GM18511 (cell line): ENCODE data around the gene CLDN19.
"Not testable (repeated sequence)": the region's sequence is repeated elsewhere in the genome, so short reads cannot be mapped to it uniquely, and the experiment has no call there.

Source experiments
- ATAC-seq: cut with Tn5 transposase; IDR thresholded peaks from one replicate; pipeline ENCODE4 v1.9.1; 2021; ENCODE audit warnings: mild to moderate bottlenecking, moderate library complexity; ENCODE audit not compliant: unreplicated experiment

CLDN19 gene

GRCh38 chr1:42713293-42713692 lies 26.7 kb downstream of the CLDN19 start:
- ATAC-seq, result no peak

- not testable (repeated sequence) for ATAC-seq
Observed at GRCh38 chr1:42712808-42713207, 27.2 kb downstream of the CLDN19 start.

DNA sequence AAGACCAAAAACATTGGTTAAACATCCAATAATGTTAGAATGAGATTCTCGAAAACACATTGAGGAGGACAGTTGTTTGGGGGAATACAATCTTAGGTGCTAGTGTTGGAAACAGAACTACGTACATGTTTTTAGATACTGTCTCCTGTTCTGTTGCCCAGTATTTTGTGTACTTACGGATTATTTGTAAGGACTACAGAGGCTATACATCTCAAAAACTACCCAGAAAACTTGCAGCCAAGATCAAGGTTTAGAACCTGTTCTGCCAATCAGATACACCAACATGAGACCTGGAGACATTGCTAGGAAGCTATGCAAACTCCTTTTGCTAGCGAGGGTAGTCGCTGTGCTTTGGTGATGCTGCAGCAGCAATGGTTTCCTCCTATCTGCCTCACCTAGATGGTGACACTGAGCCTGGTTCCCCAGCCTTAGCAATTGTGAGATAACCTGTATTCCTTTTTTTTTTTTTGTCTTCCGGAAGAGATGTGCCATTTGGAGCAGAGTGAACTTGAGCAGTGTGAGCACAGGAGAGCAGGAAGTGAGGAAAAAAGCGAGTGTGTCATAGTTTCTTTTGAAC lies 36.1 kb downstream of the CLDN19 start:
- ATAC-seq, result no peak

DNA sequence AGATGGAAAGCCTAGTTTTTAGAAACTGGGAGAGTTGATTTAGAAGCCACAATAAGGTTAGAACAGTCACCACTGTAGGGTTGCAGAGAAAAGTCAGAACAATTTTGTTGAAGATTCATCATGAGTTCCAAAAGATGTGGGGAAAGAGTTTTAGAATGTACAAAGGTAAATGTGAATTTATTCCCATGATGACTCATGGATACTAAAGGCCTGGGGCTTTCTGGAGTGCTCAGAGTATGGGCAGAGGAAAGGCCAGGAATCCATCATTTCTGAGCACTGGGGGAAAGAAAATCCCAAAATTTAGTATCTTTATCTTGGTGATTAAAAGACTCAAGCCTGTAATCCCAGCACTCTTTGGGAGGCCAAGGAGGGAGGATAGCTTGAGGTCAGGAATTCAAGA lies 40.0 kb downstream of the CLDN19 start:
- no peak for ATAC-seq

GRCh38 chr1:42698081-42698813 lies 41.8 kb downstream of the CLDN19 start:
- ATAC-seq, result no peak

- ATAC-seq, result no peak
Observed at GRCh38 chr1:42692911-42693310, 47.1 kb downstream of the CLDN19 start.

DNA sequence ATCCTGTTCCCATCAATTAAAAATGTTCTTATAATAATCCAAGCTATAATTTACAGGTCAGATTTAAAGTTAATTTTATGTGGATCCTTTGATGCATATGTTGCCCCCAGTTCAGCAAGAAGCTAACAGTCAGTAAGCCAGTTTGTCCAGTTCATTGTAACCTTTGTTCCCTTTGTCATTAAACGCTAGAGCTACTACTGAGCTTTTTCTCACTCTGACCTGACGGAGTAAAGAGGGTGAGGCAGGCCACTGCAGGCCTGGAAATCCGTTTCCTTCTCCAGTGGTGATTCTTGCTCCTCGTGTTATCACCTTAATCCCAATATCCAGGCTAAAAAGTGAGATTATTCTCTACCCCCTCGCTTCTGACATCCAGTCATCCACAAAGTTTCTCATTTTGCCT lies 47.6 kb downstream of the CLDN19 start:
- no peak for ATAC-seq

DNA sequence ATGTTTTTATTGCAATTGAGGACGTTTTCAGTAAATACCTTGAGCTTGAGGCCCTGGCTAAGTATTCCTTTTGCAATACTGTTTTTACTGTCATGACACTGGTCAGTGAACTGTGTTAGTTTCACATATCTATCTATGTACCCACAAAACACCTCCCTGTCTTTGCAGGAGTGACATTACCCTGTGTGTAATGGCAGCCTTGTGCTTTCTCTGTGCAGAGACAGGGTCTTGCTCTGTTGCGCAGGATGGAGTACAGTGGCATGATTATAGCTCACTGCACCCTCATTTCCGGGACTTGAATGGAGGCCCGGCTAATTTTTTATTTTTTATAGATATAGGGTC lies 48.9 kb downstream of the CLDN19 start:
- no peak for ATAC-seq

GRCh38 chr1:42690477-42691156 lies 49.4 kb downstream of the CLDN19 start:
- no peak for ATAC-seq

DNA sequence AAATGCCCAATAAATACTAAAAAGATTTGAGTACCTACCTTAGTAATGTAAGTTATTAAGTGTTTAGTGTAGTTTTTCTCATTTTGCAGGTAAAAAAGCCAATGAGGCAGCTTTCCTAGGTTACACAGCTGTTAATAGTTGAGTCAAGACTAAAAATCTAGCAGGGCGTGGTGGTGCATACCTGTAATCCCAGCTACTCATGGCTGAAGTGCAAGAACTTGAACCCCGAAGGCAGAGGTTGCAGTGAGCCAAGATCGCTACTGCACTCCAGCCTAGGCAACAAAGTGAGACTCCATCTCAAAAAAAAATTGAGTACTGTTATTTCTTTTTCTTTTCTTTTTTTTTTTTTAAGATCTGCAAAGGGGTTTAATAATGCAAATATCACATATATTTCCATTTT lies 50.1 kb downstream of the CLDN19 start:
- no peak for ATAC-seq

DNA sequence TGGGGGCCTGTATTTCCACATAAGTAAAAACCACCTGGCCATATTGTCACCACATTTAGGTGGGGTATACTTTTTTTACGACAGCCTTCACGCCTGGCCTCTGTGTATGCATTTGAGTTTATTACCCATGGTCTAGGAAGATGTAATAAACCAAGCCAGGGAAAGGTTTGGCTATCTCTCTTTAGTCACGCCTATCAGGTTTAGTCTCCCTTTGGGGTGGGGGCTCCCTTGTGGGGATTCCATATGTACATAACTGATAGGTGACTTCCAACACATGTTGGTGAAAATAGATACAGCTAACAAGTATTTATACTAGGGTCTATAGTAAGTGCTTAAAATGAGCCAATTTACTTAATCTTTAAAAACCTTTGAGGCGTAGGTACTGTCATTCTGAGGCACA lies 53.6 kb downstream of the CLDN19 start:
- no peak for ATAC-seq

DNA sequence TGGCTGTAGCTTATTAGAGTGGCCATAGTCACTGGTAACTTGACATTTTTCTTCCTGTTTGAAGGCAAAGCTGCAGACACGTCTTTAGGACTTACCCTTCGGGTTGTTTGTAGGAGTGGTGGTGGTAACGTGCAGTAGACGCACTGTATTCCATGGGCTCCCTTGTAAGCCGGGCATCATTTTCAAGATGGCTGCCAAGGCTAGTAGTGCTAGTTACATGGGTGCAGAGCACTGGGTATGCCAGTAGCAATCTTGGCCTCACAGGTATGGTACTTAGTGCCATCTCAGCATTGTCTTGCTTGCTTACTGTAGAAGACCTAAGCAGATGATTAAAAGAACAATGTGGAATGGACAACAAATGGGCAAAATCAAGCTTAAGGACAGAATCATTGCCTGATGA lies 55.9 kb downstream of the CLDN19 start:
- no peak for ATAC-seq
